PC-3 (cell line): Measurements from ENCODE around the gene REXO1. TPM values are rescaled to one million over a fixed set of nuclear protein-coding genes. Genes with fewer than 3 reads are reported as not detected.

Experiments used
- ATAC-seq: fragments of 200-7000 bp; cut with Tn5 transposase; 2 replicates; pipeline ENCODE4 v1.9.1; 2020; ENCODE audit warnings: mild to moderate bottlenecking, moderate library complexity
- BruUV-seq: library from RNA; stranded (reverse); fragments of 400-500 nt; replicated peaks from 2 replicates; lab custom pipeline; 2021; lab: Mats Ljungman, UMichigan
- CTCF ChIA-PET: fragments of 300-600 bp; sonication (Branson Sonifier 250); formaldehyde crosslinking; loops from one replicate; lab custom pipeline; 2022; ENCODE audit warnings: antibody characterized with exemption; lab: Charles Lee
- POLR2A ChIA-PET: fragments of 300-600 bp; sonication (Branson Sonifier 250); formaldehyde crosslinking; loops from one replicate; lab custom pipeline; 2022; ENCODE audit warnings: antibody characterized with exemption; ENCODE audit not compliant: unreplicated experiment; lab: Charles Lee
- DNase-seq: peaks from one replicate; pipeline ENCODE4 v3.0.0-alpha.2; 2015
- H2AFZ ChIP-seq: fragments of 300-600 bp; sonication (generic); 2 replicates; pipeline ENCODE4 v1.6.0; 2016; ENCODE audit warnings: antibody characterized with exemption, low read length
- H3F3A ChIP-seq: fragments of 300-600 bp; sonication (generic); one replicate; pipeline ENCODE4 v1.6.0; 2017; ENCODE audit warnings: antibody characterized with exemption, low read length, control low read depth, mild to moderate bottlenecking; ENCODE audit not compliant: unreplicated experiment
- H3K27ac ChIP-seq: fragments of 300-600 bp; sonication (generic); 2 replicates; pipeline ENCODE4 v1.5.1; 2016; ENCODE audit warnings: mild to moderate bottlenecking, low read length
- H3K27me3 ChIP-seq: fragments of 300-600 bp; sonication (generic); 2 replicates; pipeline ENCODE4 v1.6.1; 2016; ENCODE audit warnings: low read length, mixed read lengths
- H3K36me3 ChIP-seq: fragments of 300-600 bp; sonication (generic); 2 replicates; pipeline ENCODE4 v1.6.1; 2016; ENCODE audit warnings: low read depth, mixed run types, low read length, mixed read lengths
- H3K4me1 ChIP-seq: fragments of 300-600 bp; sonication (generic); 2 replicates; pipeline ENCODE4 v1.5.1; 2016; ENCODE audit warnings: low read length; ENCODE audit not compliant: insufficient read depth
- H3K4me2 ChIP-seq: fragments of 300-600 bp; sonication (generic); 2 replicates; pipeline ENCODE4 v1.6.0; 2016; ENCODE audit warnings: low read length
- H3K4me3 ChIP-seq: fragments of 300-600 bp; sonication (generic); 2 replicates; pipeline ENCODE4 v1.5.1; 2016; ENCODE audit warnings: mild to moderate bottlenecking, low read length, mixed read lengths
- H3K79me2 ChIP-seq: fragments of 300-600 bp; sonication (generic); 2 replicates; pipeline ENCODE4 v1.6.1; 2017; ENCODE audit warnings: low read length, mixed read lengths
- H3K9ac ChIP-seq: fragments of 300-600 bp; sonication (generic); 2 replicates; pipeline ENCODE4 v1.6.0; 2016; ENCODE audit warnings: mild to moderate bottlenecking, low read length
- H3K9me2 ChIP-seq: fragments of 300-600 bp; sonication (generic); replicated peaks from 2 replicates; pipeline ENCODE4 v1.6.1; 2016; ENCODE audit warnings: mixed run types, low read length, mixed read lengths
- H3K9me3 ChIP-seq: fragments of 300-600 bp; sonication (generic); 2 replicates; pipeline ENCODE4 v1.6.1; 2016; ENCODE audit warnings: low read length, mixed read lengths
- H4K20me1 ChIP-seq: fragments of 300-600 bp; sonication (generic); 2 replicates; pipeline ENCODE4 v1.6.1; 2016; ENCODE audit warnings: low read length, mixed read lengths
- CTCF ChIP-seq: fragments of 300-600 bp; sonication (generic); conservative IDR thresholded peaks from 2 replicates; pipeline ENCODE4 v1.5.1; 2017; ENCODE audit warnings: antibody characterized with exemption, low read depth, mild to moderate bottlenecking, low read length
- EZH2 ChIP-seq: fragments of 300-600 bp; sonication (generic); IDR thresholded peaks from one replicate; pipeline ENCODE4 v1.6.1; 2017; ENCODE audit warnings: antibody characterized with exemption, mild to moderate bottlenecking, low read length; ENCODE audit not compliant: unreplicated experiment
- EZH2phosphoT487 ChIP-seq: fragments of 300-600 bp; sonication (generic); IDR thresholded peaks from 2 replicates; pipeline ENCODE4 v1.6.1; 2018; ENCODE audit warnings: mild to moderate bottlenecking, antibody characterized with exemption, low read length, borderline replicate concordance
- intact Hi-C: fragments of 100-400 bp; cut with micrococcal nuclease; formaldehyde crosslinking; loops from 2 replicates; pipeline ENCODE4 v1.9.0; 2023
- total RNA-seq: library from RNA; depleted of rRNA; stranded (reverse); fragments of >200 nt; gene quantifications from 2 replicates; pipeline ENCODE4 v1.2.3, GENCODE V29; 2014

REXO1 gene
- total RNA-seq, 1 experiment from 2014 or later, result 21.4 TPM

- POLR2A ChIA-PET, result no interaction called here
- H3K4me3 ChIP-seq, result no peak overlapping the region
- H3K9me3 ChIP-seq, result no peaks in the 10 kb centered on the region
- CTCF ChIA-PET, result interaction anchor here (0.5 kb wide), 1 partner anchor 44 kb away, joined by 5 read pairs; no protein-coding TSS in a partner anchor
- no peak overlapping the region for H3K27ac ChIP-seq
- H3K79me2 ChIP-seq, result no peaks in the 10 kb centered on the region
- H3K36me3 ChIP-seq, result no peaks in the 10 kb centered on the region
- no peak for ATAC-seq
- BruUV-seq, result no TSS peak
- no peak overlapping the region for H3K9ac ChIP-seq
- H3K27me3 ChIP-seq, result no peaks in the 10 kb centered on the region
- intact Hi-C loops, result no loop called here
- H4K20me1 ChIP-seq, result no peaks in the 10 kb centered on the region
- no peak for TF ChIP-seq EZH2phosphoT487
- TF ChIP-seq CTCF, result no peak
- no peak for TF ChIP-seq EZH2
- H3F3A ChIP-seq, result no peaks in the 10 kb centered on the region
- H3K4me2 ChIP-seq, result no peak overlapping the region
- no peak for DNase-seq
- H2AFZ ChIP-seq, result no peak overlapping the region
- no peaks in the 10 kb centered on the region; the same call in 1 of the 2 replicates for H3K4me1 ChIP-seq
- no peaks in the 10 kb centered on the region for H3K9me2 ChIP-seq
Observed at GRCh38 chr19:1794424-1795172, 53.7 kb downstream of the REXO1 start.

GRCh38 chr19:1791879-1792278 is 56.4 kb downstream of the REXO1 start:
- POLR2A ChIA-PET, result no interaction called here
- DNase-seq (no peak), ATAC-seq (no peak)
- Histone ChIP-seq H3K79me2 (no peaks in the 10 kb centered on the region), H3K4me3 (no peak overlapping the region), H3K27me3 (no peaks in the 10 kb centered on the region), H3K9me2 (no peaks in the 10 kb centered on the region), H3K9ac (no peak overlapping the region), H4K20me1 (no peaks in the 10 kb centered on the region), H3F3A (no peaks in the 10 kb centered on the region), H2AFZ (no peak overlapping the region), H3K4me1 (no peaks in the 10 kb centered on the region; the same call in 1 of the 2 replicates), H3K4me2 (no peak overlapping the region), H3K27ac (no peak overlapping the region), H3K9me3 (no peaks in the 10 kb centered on the region), H3K36me3 (no peaks in the 10 kb centered on the region)
- BruUV-seq, result no TSS peak
- TF ChIP-seq CTCF (no peak), EZH2 (no peak), EZH2phosphoT487 (no peak)
- intact Hi-C loops, result no loop called here
- CTCF ChIA-PET, result no interaction called here

- no peaks in the 10 kb centered on the region for H3K9me3 ChIP-seq
- H3K9me2 ChIP-seq, result no peaks in the 10 kb centered on the region
- H3K27me3 ChIP-seq, result no peaks in the 10 kb centered on the region
- DNase-seq (no peak), ATAC-seq (no peak)
- no peak overlapping the region for H2AFZ ChIP-seq
- CTCF ChIA-PET, result interaction anchor here (0.7 kb wide), 1 partner anchor 9 kb away, joined by 3 read pairs; no protein-coding TSS in a partner anchor
- H3K4me1 ChIP-seq, result no peaks in the 10 kb centered on the region
- H4K20me1 ChIP-seq, result no peaks in the 10 kb centered on the region
- no peak overlapping the region for H3K9ac ChIP-seq
- H3K4me2 ChIP-seq, result no peak overlapping the region
- no peaks in the 10 kb centered on the region for H3K36me3 ChIP-seq
- BruUV-seq, result no TSS peak
- intact Hi-C loops, result no loop called here
- H3F3A ChIP-seq, result no peaks in the 10 kb centered on the region
- no peaks in the 10 kb centered on the region for H3K79me2 ChIP-seq
- POLR2A ChIA-PET, result no interaction called here
- TF ChIP-seq EZH2 (no peak), EZH2phosphoT487 (no peak)
- no peak overlapping the region for H3K27ac ChIP-seq
- H3K4me3 ChIP-seq, result no peak overlapping the region
Observed at GRCh38 chr19:1790054-1790792, 58.1 kb downstream of the REXO1 start.
